Kasumi-1 (cell line): ENCODE data around the gene NPTN.

Source experiments
- DNase-seq, 2 experiments: peaks; one replicate each; lab custom pipeline; 2025; lab: John Stamatoyannopoulos, UW

The NPTN gene

DNA sequence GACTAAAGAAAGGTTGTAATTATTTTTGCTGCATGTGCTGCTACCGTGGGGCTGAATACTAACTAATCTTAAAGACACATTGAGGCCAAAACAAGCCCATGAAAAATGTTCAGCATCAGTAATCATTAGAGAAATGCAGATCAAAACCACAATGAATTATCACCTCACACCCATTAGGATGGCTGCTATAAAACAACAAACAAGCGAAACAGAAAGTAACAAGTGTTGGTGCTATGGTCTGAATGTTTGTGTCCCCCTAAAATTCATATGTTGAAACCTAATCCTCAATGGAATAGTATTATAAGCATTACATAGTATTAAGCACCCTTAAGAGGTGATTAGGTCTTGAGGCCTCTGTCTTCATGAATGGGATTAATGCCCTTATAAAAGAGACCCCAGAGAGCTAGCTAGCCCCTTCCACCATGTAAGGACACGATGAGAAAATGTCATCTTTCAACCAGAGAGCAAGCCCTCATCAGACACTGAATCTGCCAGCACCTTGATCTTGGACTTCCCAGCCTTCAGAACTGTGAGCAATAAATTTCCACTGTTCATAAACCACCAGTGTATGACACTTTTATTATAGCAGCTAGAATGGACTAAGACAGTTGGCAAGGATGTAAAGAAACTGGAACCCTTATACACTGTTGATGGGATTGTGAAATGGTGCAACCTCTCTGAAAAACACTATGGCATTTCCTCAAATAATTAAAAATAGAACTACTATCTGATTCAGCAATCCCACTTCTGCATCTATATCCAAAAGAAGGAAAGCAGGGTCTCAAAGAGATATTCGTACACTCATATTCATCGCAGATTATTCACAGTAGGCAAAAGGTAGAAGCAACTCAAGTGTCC lies 114.1 kb downstream of the NPTN start:
- DNase-seq = no peak

DNA sequence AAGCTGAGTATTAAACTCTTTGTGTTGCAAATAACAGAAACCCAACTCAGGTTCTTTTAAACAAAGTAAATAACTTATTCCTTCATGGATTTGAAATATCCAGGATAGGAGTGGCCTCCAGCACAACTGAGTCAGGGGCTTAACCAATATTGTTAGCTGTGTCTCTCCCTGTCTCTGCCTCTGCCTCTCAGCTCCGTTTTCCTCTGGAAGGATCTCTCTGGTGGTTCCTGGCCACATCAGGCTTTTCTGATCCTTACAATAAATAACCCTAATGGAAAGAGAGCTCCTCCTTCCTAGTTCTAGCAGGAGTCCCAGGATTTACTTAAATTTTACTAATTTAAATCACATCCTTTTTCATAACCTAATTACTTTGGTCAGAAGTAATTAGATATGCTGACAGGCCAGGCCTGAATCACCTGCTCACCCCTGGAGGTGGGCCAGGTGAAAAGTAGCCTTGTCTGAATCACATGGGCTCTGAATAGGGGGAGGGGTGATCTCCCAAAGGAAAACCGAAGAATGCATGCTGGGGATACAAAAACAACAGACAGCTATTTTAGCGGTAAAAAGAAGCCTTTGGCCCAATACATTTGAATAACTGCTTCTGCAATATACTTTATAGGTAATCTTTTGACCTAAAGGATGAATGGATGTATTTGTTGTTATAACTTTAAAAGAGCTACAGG lies 114.9 kb downstream of the NPTN start:
- DNase-seq = no peak

DNA sequence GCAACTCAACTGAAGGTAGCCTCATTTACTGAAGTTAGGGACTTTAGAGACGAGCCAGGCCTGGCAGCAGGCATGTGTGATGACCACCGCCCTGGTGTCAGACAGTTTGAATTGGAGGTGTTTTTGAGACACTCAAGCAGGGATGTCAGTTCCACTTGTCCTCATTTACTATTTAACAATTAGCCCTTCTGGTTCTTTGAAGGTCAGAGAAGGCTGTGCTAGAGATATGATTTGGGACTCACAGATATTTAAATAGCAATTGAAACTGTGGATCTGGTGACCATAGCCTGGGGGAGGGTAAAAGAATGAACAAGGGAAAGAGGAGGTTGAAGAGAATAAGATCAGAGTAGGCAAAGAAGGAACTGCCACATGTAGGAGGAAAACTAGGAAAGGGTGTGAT lies 115.6 kb downstream of the NPTN start:
- DNase-seq = no peak

DNA sequence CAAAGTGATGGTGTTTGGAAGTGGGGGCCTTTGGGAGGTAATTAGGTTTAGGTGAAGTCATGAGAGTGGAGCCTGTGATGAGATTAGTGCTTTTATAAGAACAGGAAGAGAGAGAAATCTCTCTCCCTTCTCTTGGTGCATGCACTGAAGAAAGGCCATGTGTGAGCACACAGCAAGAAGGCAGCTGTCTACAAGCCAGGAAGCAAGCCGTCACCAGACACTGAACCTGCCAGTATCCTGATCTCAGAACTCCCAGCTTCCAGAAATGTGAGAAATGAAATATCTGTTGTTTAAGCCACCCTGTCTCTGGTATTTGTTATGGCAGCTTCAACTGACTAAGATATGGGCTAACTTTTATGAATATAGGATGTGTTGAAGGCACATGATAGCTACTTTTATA lies 117.7 kb downstream of the NPTN start:
- DNase-seq = no peak
